Measurements from ENCODE around the gene SUN2. TPM values are rescaled to one million over a fixed set of nuclear protein-coding genes. Genes with fewer than 3 reads are reported as not detected.

SUN2 gene
- total RNA-seq, 1 donor from 2014 or later: 896 TPM

GRCh38 chr22:38716826-38717225 is 39.0 kb downstream of the SUN2 start:
- no peak for TF ChIP-seq CTCF (IDR thresholded peaks at IDR 0.05)
- Histone ChIP-seq H3K27ac (peak overlapping the region in 1 of 2 donors; percentile 63), H3K36me3 (peaks cover 23 to 43% of the 10 kb centered on the region in 2 donors)

GRCh38 chr22:38716271-38716670 is 39.5 kb downstream of the SUN2 start:
- peaks cover 18 to 40% of the 10 kb centered on the region in 2 donors for H3K36me3 ChIP-seq
- H3K9me3 ChIP-seq: no peaks in the 10 kb centered on the region
- H3K4me3 ChIP-seq: no peak overlapping the region
- H3K27ac ChIP-seq: no peak overlapping the region
- H3K27me3 ChIP-seq: no peaks in the 10 kb centered on the region
- H3K4me1 ChIP-seq: peaks cover 0 to 14% of the 10 kb centered on the region in 2 donors
- intact Hi-C loops (cut with DNase I): no loop called here
- no peak for DNase-seq (ENCODE audit: low spot score in 2 of 2)
- no peak for TF ChIP-seq CTCF (IDR thresholded peaks at IDR 0.05)

More at GRCh38 chr22:38716826-38717225, 39.0 kb downstream of the SUN2 start:
- Histone ChIP-seq H3K4me3 (no peak overlapping the region), H3K27me3 (no peaks in the 10 kb centered on the region), H3K9me3 (no peaks in the 10 kb centered on the region), H3K4me1 (peaks cover 0 to 14% of the 10 kb centered on the region in 2 donors)
- no peak for DNase-seq (ENCODE audit: low spot score in 2 of 2)
- intact Hi-C loops (cut with DNase I): no loop called here

GRCh38 chr22:38715852-38716251 is 39.9 kb downstream of the SUN2 start:
- no peak for TF ChIP-seq CTCF (IDR thresholded peaks at IDR 0.05)
- no peaks in the 10 kb centered on the region for H3K9me3 ChIP-seq
- H3K27ac ChIP-seq: no peak overlapping the region
- H3K27me3 ChIP-seq: no peaks in the 10 kb centered on the region
- H3K36me3 ChIP-seq: peaks cover 14 to 36% of the 10 kb centered on the region in 2 donors
- H3K4me1 ChIP-seq: peaks cover 0 to 14% of the 10 kb centered on the region in 2 donors
- no peak for DNase-seq (ENCODE audit: low spot score in 2 of 2)
- no peak overlapping the region for H3K4me3 ChIP-seq
- intact Hi-C loops (cut with DNase I): no loop called here

- Histone ChIP-seq H3K4me1 (peaks cover 0 to 14% of the 10 kb centered on the region in 2 donors), H3K36me3 (peaks cover 8 to 32% of the 10 kb centered on the region in 2 donors)
- intact Hi-C loops (cut with DNase I): no loop called here
Observed at GRCh38 chr22:38715176-38715764, 40.5 kb downstream of the SUN2 start.

GRCh38 chr22:38713921-38714320 is 41.9 kb downstream of the SUN2 start:
- DNase-seq (ENCODE audit: low spot score in 2 of 2): no peak
- Histone ChIP-seq H3K27me3 (no peaks in the 10 kb centered on the region), H3K27ac (no peak overlapping the region), H3K4me1 (peaks cover 0 to 10% of the 10 kb centered on the region in 2 donors), H3K9me3 (no peaks in the 10 kb centered on the region), H3K36me3 (peaks cover 5 to 33% of the 10 kb centered on the region in 2 donors), H3K4me3 (no peak overlapping the region)
- TF ChIP-seq CTCF (IDR thresholded peaks at IDR 0.05): no peak
- intact Hi-C loops (cut with DNase I): no loop called here

More at GRCh38 chr22:38715176-38715764, 40.5 kb downstream of the SUN2 start:
- no peak for DNase-seq (ENCODE audit: low spot score in 2 of 2)
- no peaks in the 10 kb centered on the region for H3K9me3 ChIP-seq
- TF ChIP-seq CTCF (IDR thresholded peaks at IDR 0.05): no peak
- peak overlapping the region in 1 of 2 donors; percentile 12 for H3K27ac ChIP-seq
- no peak overlapping the region for H3K4me3 ChIP-seq
- H3K27me3 ChIP-seq: no peaks in the 10 kb centered on the region

Data from ascending aorta (tissue), 2 donors.